H9 (cell line): ENCODE data around the gene P3R3URF. TPM values are rescaled to one million over a fixed set of nuclear protein-coding genes. Genes with fewer than 3 reads are reported as not detected.

Experiments
- DNase-seq: peaks from one replicate; pipeline ENCODE4 v3.0.0-alpha.2; 2017
- H2AFZ ChIP-seq: one replicate; pipeline ENCODE4 v1.6.1; 2013; ENCODE audit warnings: mild to moderate bottlenecking, low read length, control low read depth, moderate library complexity
- H2AK5ac ChIP-seq: 2 replicates; pipeline ENCODE4 v1.6.1; 2013; ENCODE audit warnings: low read length, control low read depth, mixed read lengths; ENCODE audit not compliant: insufficient read length
- H2BK120ac ChIP-seq: one replicate; pipeline ENCODE4 v1.6.1; 2013; ENCODE audit warnings: low read depth, mild to moderate bottlenecking, low read length, control low read depth, inconsistent platforms; ENCODE audit not compliant: poor library complexity, severe bottlenecking
- H2BK12ac ChIP-seq: 2 replicates; pipeline ENCODE4 v1.6.1; 2013; ENCODE audit warnings: low read length, control low read depth, mixed read lengths, low read depth; ENCODE audit not compliant: insufficient read length
- H2BK15ac ChIP-seq: 2 replicates; pipeline ENCODE4 v1.6.1; 2013; ENCODE audit warnings: low read depth, low read length, control low read depth
- H2BK20ac ChIP-seq: one replicate; pipeline ENCODE4 v1.6.1; 2013; ENCODE audit warnings: low read depth, mild to moderate bottlenecking, low read length, control low read depth, inconsistent platforms; ENCODE audit not compliant: poor library complexity, severe bottlenecking
- H2BK5ac ChIP-seq: 2 replicates; pipeline ENCODE4 v1.6.1; 2013; ENCODE audit warnings: low read length, control low read depth, mixed read lengths; ENCODE audit not compliant: insufficient read length
- H3K14ac ChIP-seq: 2 replicates; pipeline ENCODE4 v1.6.1; 2013; ENCODE audit warnings: low read length, control low read depth; ENCODE audit not compliant: insufficient read depth
- H3K18ac ChIP-seq: 2 replicates; pipeline ENCODE4 v1.6.1; 2013; ENCODE audit warnings: low read depth, mild to moderate bottlenecking, mixed read lengths, low read length, control low read depth; ENCODE audit not compliant: insufficient read length
- H3K23ac ChIP-seq: 2 replicates; pipeline ENCODE4 v1.6.1; 2013; ENCODE audit warnings: low read length, control low read depth, mixed read lengths, low read depth; ENCODE audit not compliant: insufficient read length
- H3K23me2 ChIP-seq: 2 replicates; pipeline ENCODE4 v1.6.1; 2013; ENCODE audit warnings: low read depth, mild to moderate bottlenecking, mixed read lengths, low read length, control low read depth; ENCODE audit not compliant: insufficient read length, poor library complexity, severe bottlenecking
- H3K27ac ChIP-seq: 2 replicates; pipeline ENCODE4 v1.5.1; 2013; ENCODE audit warnings: low read length, control low read depth, mixed read lengths, low read depth; ENCODE audit not compliant: insufficient read length
- H3K27me3 ChIP-seq: 2 replicates; pipeline ENCODE4 v1.6.1; 2013; ENCODE audit warnings: low read length, control low read depth, inconsistent platforms; ENCODE audit not compliant: insufficient read depth
- H3K4ac ChIP-seq: 2 replicates; pipeline ENCODE4 v1.6.1; 2013; ENCODE audit warnings: low read depth, mild to moderate bottlenecking, control low read depth, inconsistent platforms, low read length, moderate library complexity
- H3K4me1 ChIP-seq: 2 replicates; pipeline ENCODE4 v1.6.1; 2013; ENCODE audit warnings: low read length, control low read depth, inconsistent platforms; ENCODE audit not compliant: insufficient read depth
- H3K4me2 ChIP-seq: 2 replicates; pipeline ENCODE4 v1.6.1; 2013; ENCODE audit warnings: low read length, control low read depth, mixed read lengths; ENCODE audit not compliant: insufficient read length, insufficient read depth
- H3K56ac ChIP-seq: 2 replicates; pipeline ENCODE4 v1.6.1; 2013; ENCODE audit warnings: low read depth, mild to moderate bottlenecking, mixed read lengths, low read length, control low read depth; ENCODE audit not compliant: insufficient read length
- H3K79me1 ChIP-seq: 2 replicates; pipeline ENCODE4 v1.6.1; 2013; ENCODE audit warnings: low read depth, mild to moderate bottlenecking, moderate library complexity, low read length, control low read depth, inconsistent platforms; ENCODE audit not compliant: insufficient read depth, poor library complexity, severe bottlenecking
- H3K79me2 ChIP-seq: 2 replicates; pipeline ENCODE4 v1.6.1; 2013; ENCODE audit warnings: low read length, control low read depth, inconsistent platforms; ENCODE audit not compliant: insufficient read depth
- H3K9ac ChIP-seq: 2 replicates; pipeline ENCODE4 v1.6.1; 2013; ENCODE audit warnings: low read length, control low read depth, mixed read lengths; ENCODE audit not compliant: insufficient read length; ENCODE audit errors: extremely low read depth
- H3K9me3 ChIP-seq: one replicate; pipeline ENCODE4 v1.6.1; 2013; ENCODE audit warnings: low read depth, low read length, inconsistent platforms; ENCODE audit not compliant: control insufficient read depth
- H3T11ph ChIP-seq: one replicate; pipeline ENCODE4 v1.6.1; 2013; ENCODE audit warnings: mild to moderate bottlenecking, low read length, control low read depth, inconsistent platforms
- H4K20me1 ChIP-seq: one replicate; pipeline ENCODE4 v1.6.1; 2013; ENCODE audit not compliant: control insufficient read depth, insufficient read length, insufficient read depth
- H4K5ac ChIP-seq: 2 replicates; pipeline ENCODE4 v1.6.1; 2013; ENCODE audit warnings: low read depth, mild to moderate bottlenecking, mixed read lengths, low read length, control low read depth; ENCODE audit not compliant: insufficient read length
- H4K8ac ChIP-seq: replicated peaks from 2 replicates; pipeline ENCODE4 v1.6.1; 2013; ENCODE audit warnings: low read length, control low read depth, mixed read lengths, low read depth; ENCODE audit not compliant: insufficient read length
- H4K91ac ChIP-seq: 2 replicates; pipeline ENCODE4 v1.6.1; 2013; ENCODE audit warnings: low read depth, mild to moderate bottlenecking, moderate library complexity, mixed read lengths, low read length, control low read depth; ENCODE audit not compliant: insufficient read length
- H3K27ac Mint-ChIP-seq, 3 experiments: 2 replicates in 2 of 3; 3 replicates in 1 of 3; pipeline ENCODE4 v1.8.0; 2020 to 2021; ENCODE audit warnings: mixed read lengths in 3 of 3, mild to moderate bottlenecking in 1 of 3, moderate library complexity in 1 of 3
- H3K27me3 Mint-ChIP-seq: 2 replicates; pipeline ENCODE4 v1.8.0; 2021; ENCODE audit warnings: low read depth, mild to moderate bottlenecking, moderate library complexity, mixed read lengths
- H3K36me3 Mint-ChIP-seq, 3 experiments: 2 replicates in 2 of 3; 3 replicates in 1 of 3; pipeline ENCODE4 v1.8.0; 2020 to 2021; ENCODE audit warnings: low read depth in 3 of 3, mixed read lengths in 3 of 3; ENCODE audit not compliant: insufficient read depth in 1 of 3
- H3K4me1 Mint-ChIP-seq, 2 experiments: 2 replicates each; pipeline ENCODE4 v1.8.0; 2020; ENCODE audit warnings: mixed read lengths in 2 of 2
- H3K4me3 Mint-ChIP-seq, 2 experiments: 2 replicates in 1 of 2; 3 replicates in 1 of 2; pipeline ENCODE4 v1.8.0; 2020 to 2021; ENCODE audit warnings: mild to moderate bottlenecking in 2 of 2, mixed read lengths in 2 of 2, moderate library complexity in 1 of 2
- H3K9me3 Mint-ChIP-seq, 2 experiments: 2 replicates in 1 of 2; 3 replicates in 1 of 2; pipeline ENCODE4 v1.8.0; 2020; ENCODE audit warnings: mild to moderate bottlenecking in 2 of 2, mixed read lengths in 2 of 2, moderate library complexity in 1 of 2
- WGBS: extraction: QIAGEN DNeasy Blood & Tissue Kit; methylation state at CpG from one replicate; pipeline ENCODE4 v1.1.7; 2013; ENCODE audit warnings: missing lambda C conversion rate, low lambda C conversion rate, mixed read lengths; ENCODE audit not compliant: insufficient read length; ENCODE audit errors: extremely low coverage; 5-methylcytosine and 5-hydroxymethylcytosine counted together
- total RNA-seq: library from RNA; stranded (reverse); gene quantifications from 2 replicates; pipeline ENCODE4 v1.2.1, GENCODE V29; 2021
- TF ChIP-seq, protein P1 (sequence below): fragments of 200-600 bp; sonication (generic); conservative IDR thresholded peaks from 3 replicates; pipeline ENCODE4 v1.8.0; 2021; ENCODE audit warnings: antibody characterized with exemption, mild to moderate bottlenecking

The P3R3URF gene
- total RNA-seq, 1 experiment from 2014 or later = not detected

DNA sequence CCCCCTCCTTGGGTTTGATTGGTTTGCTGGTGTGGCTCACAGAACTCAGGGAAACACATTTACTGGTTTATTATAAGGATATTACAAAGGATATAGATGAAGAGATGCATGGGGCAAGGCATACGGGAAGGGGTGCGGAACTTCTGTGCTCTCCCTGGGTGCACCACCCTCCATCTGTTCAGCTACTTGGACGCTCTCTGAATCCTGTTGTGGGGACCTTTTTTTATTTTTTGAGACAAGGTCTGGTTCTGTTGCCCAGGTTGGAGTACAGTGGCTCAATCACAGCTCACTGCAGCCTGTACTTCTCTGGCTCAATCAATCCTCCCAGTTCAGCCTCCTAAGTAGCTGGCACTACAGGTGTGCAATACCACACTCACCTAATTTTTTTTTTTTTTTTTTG lies 34.3 kb upstream of the P3R3URF start:
- no peak for DNase-seq
- no peak overlapping the region for H3K14ac ChIP-seq
- no peaks in the 10 kb centered on the region for H3K23me2 ChIP-seq
- no peak overlapping the region for H4K8ac ChIP-seq
- no CpG with 5 or more reads among the region's 3 CpGs for WGBS
- no peak overlapping the region for H2BK20ac ChIP-seq
- no peak overlapping the region for H2AFZ ChIP-seq
- H3K79me2 ChIP-seq = no peaks in the 10 kb centered on the region
- H2BK120ac ChIP-seq = no peak overlapping the region
- H3K23ac ChIP-seq = no peak overlapping the region
- H3K9ac ChIP-seq = no peak overlapping the region
- no peak overlapping the region for H4K91ac ChIP-seq
- Mint-ChIP-seq H3K27me3 (no peaks in the 10 kb centered on the region), H3K9me3 (no peaks in the 10 kb centered on the region; a peak in 1 of 5 replicates), H3K4me1 (peaks cover 2% of the 10 kb centered on the region in 2 experiments; a peak in 3 of 4 replicates), H3K4me3 (no peak overlapping the region), H3K36me3 (peaks cover 0 to 2% (median 2%) of the 10 kb centered on the region in 3 experiments; a peak in 3 of 7 replicates), H3K27ac (no peak overlapping the region)
- H3K27me3 ChIP-seq = no peaks in the 10 kb centered on the region
- H2BK5ac ChIP-seq = no peak overlapping the region
- H4K20me1 ChIP-seq = no peaks in the 10 kb centered on the region
- no peak overlapping the region for H3K18ac ChIP-seq
- H3K9me3 ChIP-seq = no peaks in the 10 kb centered on the region
- H2BK12ac ChIP-seq = no peak overlapping the region
- H3K4me1 ChIP-seq = no peaks in the 10 kb centered on the region
- H3K4ac ChIP-seq = no peak overlapping the region
- no peak overlapping the region for H2AK5ac ChIP-seq
- no peak overlapping the region for H3K56ac ChIP-seq
- TF ChIP-seq, protein P1, sequence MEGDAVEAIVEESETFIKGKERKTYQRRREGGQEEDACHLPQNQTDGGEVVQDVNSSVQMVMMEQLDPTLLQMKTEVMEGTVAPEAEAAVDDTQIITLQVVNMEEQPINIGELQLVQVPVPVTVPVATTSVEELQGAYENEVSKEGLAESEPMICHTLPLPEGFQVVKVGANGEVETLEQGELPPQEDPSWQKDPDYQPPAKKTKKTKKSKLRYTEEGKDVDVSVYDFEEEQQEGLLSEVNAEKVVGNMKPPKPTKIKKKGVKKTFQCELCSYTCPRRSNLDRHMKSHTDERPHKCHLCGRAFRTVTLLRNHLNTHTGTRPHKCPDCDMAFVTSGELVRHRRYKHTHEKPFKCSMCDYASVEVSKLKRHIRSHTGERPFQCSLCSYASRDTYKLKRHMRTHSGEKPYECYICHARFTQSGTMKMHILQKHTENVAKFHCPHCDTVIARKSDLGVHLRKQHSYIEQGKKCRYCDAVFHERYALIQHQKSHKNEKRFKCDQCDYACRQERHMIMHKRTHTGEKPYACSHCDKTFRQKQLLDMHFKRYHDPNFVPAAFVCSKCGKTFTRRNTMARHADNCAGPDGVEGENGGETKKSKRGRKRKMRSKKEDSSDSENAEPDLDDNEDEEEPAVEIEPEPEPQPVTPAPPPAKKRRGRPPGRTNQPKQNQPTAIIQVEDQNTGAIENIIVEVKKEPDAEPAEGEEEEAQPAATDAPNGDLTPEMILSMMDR = no peak
- H4K5ac ChIP-seq = no peak overlapping the region
- H3K27ac ChIP-seq = no peak overlapping the region
- no peak overlapping the region for H2BK15ac ChIP-seq
- H3K4me2 ChIP-seq = no peak overlapping the region
- H3T11ph ChIP-seq = no peak overlapping the region
- H3K79me1 ChIP-seq = no peaks in the 10 kb centered on the region
